Activated naive CD4-positive, alpha-beta T cell treated with anti-CD3 and anti-CD28 coated beads for 36 hours (primary cell): ENCODE measurements around the gene SSH3. TPM values are rescaled to one million over a fixed set of nuclear protein-coding genes. Genes with fewer than 3 reads are reported as not detected.

ENCODE experiments used
- CTCF ChIA-PET: fragments of 350-600 bp; sonication (Branson Sonifier 250); formaldehyde crosslinking; loops from one replicate; lab custom pipeline; 2021; ENCODE audit warnings: antibody characterized with exemption; lab: Charles Lee
- DNase-seq: peaks from one replicate; pipeline ENCODE4 v3.0.0-alpha.2; 2020
- H3K27ac Mint-ChIP-seq: one replicate; pipeline ENCODE4 v1.8.0; 2021; ENCODE audit warnings: mild to moderate bottlenecking, mixed read lengths
- H3K27me3 Mint-ChIP-seq: one replicate; pipeline ENCODE4 v1.8.0; 2021; ENCODE audit warnings: low read depth, mixed read lengths
- H3K36me3 Mint-ChIP-seq: one replicate; pipeline ENCODE4 v1.8.0; 2021; ENCODE audit warnings: low read depth, mixed read lengths
- H3K4me1 Mint-ChIP-seq: one replicate; pipeline ENCODE4 v1.8.0; 2021; ENCODE audit warnings: low read depth, mixed read lengths
- H3K4me3 Mint-ChIP-seq: one replicate; pipeline ENCODE4 v1.8.0; 2021; ENCODE audit warnings: mild to moderate bottlenecking, moderate library complexity, mixed read lengths
- H3K9me3 Mint-ChIP-seq: one replicate; pipeline ENCODE4 v1.8.0; 2021; ENCODE audit warnings: mixed read lengths
- intact Hi-C: fragments of 100-400 bp; cut with micrococcal nuclease; formaldehyde crosslinking; loops from one replicate; pipeline ENCODE4 v1.15.1; 2023
- total RNA-seq, 2 experiments: library from RNA; stranded (reverse); gene quantifications; one replicate each; pipeline ENCODE4 v1.2.3, GENCODE V29; 2021

SSH3 gene
- total RNA-seq, 2 experiments from 2014 or later = 4.1 to 5.4 TPM

DNA sequence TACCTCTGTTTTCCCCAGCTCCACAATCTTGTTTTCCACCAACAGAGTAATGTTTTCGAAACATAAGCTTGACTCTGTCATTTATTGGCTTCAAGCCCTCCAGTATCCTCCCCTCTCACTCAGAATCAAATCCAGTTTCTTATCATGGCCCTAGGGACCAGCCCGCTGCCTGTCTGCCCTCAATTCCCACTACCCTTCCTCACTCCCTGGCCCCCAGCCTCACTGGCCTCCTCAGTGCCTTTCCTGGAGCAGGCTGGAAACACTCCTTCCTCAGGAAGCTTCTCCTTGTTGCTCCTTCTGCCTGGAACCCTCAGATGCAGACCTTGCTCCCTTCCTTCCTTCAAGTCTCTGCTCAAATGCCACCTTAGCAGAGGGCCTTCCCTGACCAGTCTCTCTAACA is 46.1 kb downstream of the SSH3 start:
- Mint-ChIP-seq H3K4me1 (peaks cover 75% of the 10 kb centered on the region), H3K27ac (peak overlapping the region; percentile 22), H3K4me3 (no peak overlapping the region), H3K9me3 (no peaks in the 10 kb centered on the region), H3K27me3 (no peaks in the 10 kb centered on the region), H3K36me3 (no peaks in the 10 kb centered on the region)
- DNase-seq = no peak
- intact Hi-C loops = no loop called here
- CTCF ChIA-PET = interaction anchor here (0.6 to 17.3 kb wide), 4 partner anchors 8 to 87 kb away, joined by 3 to 636 read pairs (median 4); partner anchors contain the start of gene CLCF1

DNA sequence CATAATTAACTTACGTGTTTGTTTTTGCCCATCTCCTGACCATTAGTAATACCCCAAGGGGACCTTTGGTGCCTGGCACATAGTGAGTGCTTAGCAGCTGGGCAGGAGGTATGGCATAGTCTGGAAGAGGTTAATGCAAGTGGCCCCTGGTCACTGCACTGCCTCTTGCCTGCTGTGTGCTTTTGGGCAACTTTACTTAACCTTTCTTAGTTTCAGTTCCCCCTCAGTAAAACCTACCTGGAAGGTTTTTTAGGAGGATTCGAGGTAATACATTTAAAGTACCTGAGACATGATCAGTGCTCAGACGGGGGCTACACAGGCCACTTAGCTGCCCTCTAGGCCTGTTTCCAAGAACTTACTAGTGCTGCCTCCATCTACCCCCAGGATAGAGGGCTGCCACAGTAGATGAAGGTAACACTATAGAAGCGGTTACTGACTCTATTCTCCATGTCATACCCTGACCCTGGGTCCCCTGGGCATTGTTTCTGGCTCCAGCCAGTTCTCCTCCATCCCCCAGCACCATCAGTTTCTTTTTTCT is 46.7 kb downstream of the SSH3 start:
- no peak for DNase-seq
- Mint-ChIP-seq H3K27ac (no peak overlapping the region), H3K36me3 (no peaks in the 10 kb centered on the region), H3K4me1 (peaks cover 75% of the 10 kb centered on the region), H3K27me3 (no peaks in the 10 kb centered on the region), H3K9me3 (no peaks in the 10 kb centered on the region), H3K4me3 (no peak overlapping the region)
- CTCF ChIA-PET = interaction anchor here (0.6 to 17.3 kb wide), 8 partner anchors 8 to 88 kb away, joined by 3 to 636 read pairs (median 12); partner anchors contain the start of gene CLCF1
- intact Hi-C loops = loop anchor here (5.0 kb wide), 2 partner anchors 232 to 307 kb away; partner anchors contain the start of gene GSTP1

GRCh38 chr11:67351275-67352005 is 48.1 kb downstream of the SSH3 start:
- no peaks in the 10 kb centered on the region for H3K27me3 Mint-ChIP-seq
- peak overlapping the region; percentile 35 for H3K4me3 Mint-ChIP-seq
- peak overlapping the region; percentile 86 for H3K27ac Mint-ChIP-seq
- intact Hi-C loops = loop anchor here (1.0 to 5.0 kb wide), 3 partner anchors 31 to 306 kb away; partner anchors contain the start of gene GSTP1
- H3K4me1 Mint-ChIP-seq = peaks cover 62% of the 10 kb centered on the region
- peak; percentile 72 for DNase-seq
- H3K36me3 Mint-ChIP-seq = no peaks in the 10 kb centered on the region
- no peaks in the 10 kb centered on the region for H3K9me3 Mint-ChIP-seq
- CTCF ChIA-PET = interaction anchor here (0.6 to 17.3 kb wide), 29 partner anchors 9 to 391 kb away, joined by 3 to 636 read pairs (median 5); partner anchors contain the start of genes CLCF1, GRK2, NUDT8 and PPP1CA

GRCh38 chr11:67352546-67353316 is 49.4 kb downstream of the SSH3 start:
- intact Hi-C loops = loop anchor here (1.0 to 5.0 kb wide), 4 partner anchors 133 to 305 kb away; partner anchors contain the start of gene GSTP1
- no peaks in the 10 kb centered on the region for H3K27me3 Mint-ChIP-seq
- DNase-seq = no peak
- H3K4me3 Mint-ChIP-seq = peak overlapping the region; percentile 92
- peaks cover 61% of the 10 kb centered on the region for H3K4me1 Mint-ChIP-seq
- no peaks in the 10 kb centered on the region for H3K36me3 Mint-ChIP-seq
- no peaks in the 10 kb centered on the region for H3K9me3 Mint-ChIP-seq
- peak overlapping the region; percentile 97 for H3K27ac Mint-ChIP-seq
- CTCF ChIA-PET = interaction anchor here (0.6 to 17.3 kb wide), 13 partner anchors 7 to 231 kb away, joined by 3 to 636 read pairs (median 5); partner anchors contain the start of genes CLCF1, GRK2, GSTP1 and RAD9A

DNA sequence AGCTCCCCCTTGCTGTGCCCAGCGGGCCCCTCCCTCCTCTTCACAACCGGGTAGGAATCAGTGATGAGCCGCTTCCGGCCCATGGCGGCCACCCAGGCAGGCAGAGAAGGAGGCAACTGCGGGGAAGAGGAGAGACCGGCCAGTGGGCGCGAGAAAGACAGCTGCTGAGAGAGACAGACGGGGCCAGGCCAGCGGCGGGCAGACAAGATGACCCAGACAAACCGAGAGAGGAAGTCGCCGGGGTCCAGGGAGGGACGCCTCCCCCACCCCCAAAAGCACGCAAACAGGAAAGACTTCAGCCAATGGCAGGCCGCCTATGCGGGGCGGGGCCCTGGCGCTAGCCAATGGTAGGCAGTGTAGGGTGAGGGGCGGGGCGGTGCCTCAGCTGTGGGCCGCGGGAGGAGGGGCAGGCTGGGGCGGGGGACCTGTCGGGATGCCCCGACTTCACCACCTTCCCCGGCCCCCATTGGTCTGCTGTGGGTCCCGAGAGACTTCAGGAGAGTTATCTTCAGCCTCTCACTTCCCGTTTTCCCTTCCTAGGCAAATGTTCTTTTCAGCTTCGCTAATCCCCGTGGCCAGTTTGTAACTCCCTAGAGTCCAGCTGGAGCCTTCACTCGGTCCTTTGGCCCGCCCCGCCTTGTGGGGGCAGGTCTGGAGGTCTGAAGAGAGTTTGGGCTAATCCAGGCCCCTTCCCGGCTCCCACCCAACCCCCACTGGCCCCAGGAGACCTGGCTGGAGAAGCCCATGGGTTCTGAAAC is 50.2 kb downstream of the SSH3 start, which contains the start of gene POLD4:
TSS of gene POLD4 (minus strand) at position 230 of the 758 bp plus-strand sequence. CDS start at position 83, 147 bp downstream.
- Mint-ChIP-seq H3K27ac (peak within 1 kb of the TSS; percentile 97), H3K4me1 (peaks cover 54% of the 10 kb centered on the region), H3K9me3 (no peaks in the 10 kb centered on the region), H3K36me3 (no peaks in the 10 kb centered on the region), H3K4me3 (peak within 1 kb of the TSS; percentile 92), H3K27me3 (no peaks in the 10 kb centered on the region)
- peak; percentile 97 for DNase-seq
- intact Hi-C loops = loop anchor here (1.0 to 5.0 kb wide), 5 partner anchors 49 to 304 kb away; partner anchors contain the start of gene GSTP1
- CTCF ChIA-PET = interaction anchor here (0.6 to 17.3 kb wide), 11 partner anchors 8 to 230 kb away, joined by 3 to 636 read pairs (median 3); partner anchors contain the start of genes CLCF1, GSTP1 and RAD9A

- peak; percentile 43 for DNase-seq
- Mint-ChIP-seq H3K36me3 (no peaks in the 10 kb centered on the region), H3K4me3 (peak overlapping the region; percentile 92), H3K27ac (peak overlapping the region; percentile 97), H3K27me3 (no peaks in the 10 kb centered on the region), H3K4me1 (peaks cover 45% of the 10 kb centered on the region), H3K9me3 (no peaks in the 10 kb centered on the region)
- intact Hi-C loops = loop anchor here (1.0 to 5.0 kb wide), 3 partner anchors 48 to 303 kb away; partner anchors contain the start of gene GSTP1
- CTCF ChIA-PET = interaction anchor here (0.6 to 17.3 kb wide), 8 partner anchors 10 to 305 kb away, joined by 3 to 636 read pairs (median 12); partner anchors contain the start of gene CLCF1
Observed at GRCh38 chr11:67354075-67355022, 51.0 kb downstream of the SSH3 start.

DNA sequence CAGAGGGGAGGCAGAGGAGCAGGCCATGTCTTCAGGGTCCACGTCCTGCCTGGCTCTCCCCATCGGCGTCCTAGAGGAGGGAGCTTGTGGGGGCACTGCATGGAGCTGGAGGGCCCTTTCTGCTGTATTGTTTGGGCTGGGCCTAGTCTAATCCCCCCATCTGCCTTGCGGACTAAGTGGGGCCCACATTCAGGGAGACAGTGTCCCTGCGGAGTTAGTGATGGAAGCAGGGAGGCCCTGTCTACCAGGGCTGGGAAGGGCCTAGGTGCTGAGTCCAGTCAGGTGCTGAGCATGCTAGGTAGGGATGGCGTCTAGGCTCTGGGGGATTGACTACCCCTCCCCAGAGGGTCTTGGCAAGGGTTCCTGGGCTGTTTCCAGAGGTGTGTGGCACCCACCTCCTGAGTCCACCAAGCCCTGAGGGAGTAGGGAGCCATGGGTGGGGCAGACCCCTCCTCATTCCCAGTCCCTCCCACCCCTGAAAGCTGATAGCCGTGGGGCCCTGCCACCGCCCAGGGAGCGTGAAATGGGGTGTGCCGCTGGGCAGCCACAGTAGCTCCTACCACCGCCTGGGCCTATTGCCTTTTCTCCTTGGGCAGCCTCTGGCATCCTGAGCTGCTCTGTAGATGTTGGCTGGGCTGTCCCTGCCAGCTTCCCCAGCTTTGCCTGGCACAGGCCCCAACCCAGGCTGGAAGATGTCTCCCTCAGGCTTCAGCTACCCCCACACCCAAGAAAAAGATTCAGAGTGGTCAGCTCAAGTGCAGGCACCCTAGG is 51.9 kb downstream of the SSH3 start:
- CTCF ChIA-PET = interaction anchor here (0.7 to 17.3 kb wide), 9 partner anchors 9 to 304 kb away, joined by 3 to 636 read pairs (median 4); partner anchors contain the start of genes CLCF1 and GSTP1
- Mint-ChIP-seq H3K27me3 (no peaks in the 10 kb centered on the region), H3K27ac (peak overlapping the region; percentile 97), H3K4me3 (no peak overlapping the region), H3K36me3 (no peaks in the 10 kb centered on the region), H3K4me1 (peaks cover 39% of the 10 kb centered on the region), H3K9me3 (no peaks in the 10 kb centered on the region)
- intact Hi-C loops = no loop called here
- DNase-seq = no peak

GRCh38 chr11:67355794-67356386 is 52.6 kb downstream of the SSH3 start:
- H3K4me1 Mint-ChIP-seq = peaks cover 38% of the 10 kb centered on the region
- intact Hi-C loops = no loop called here
- DNase-seq = no peak
- no peaks in the 10 kb centered on the region for H3K27me3 Mint-ChIP-seq
- H3K4me3 Mint-ChIP-seq = no peak overlapping the region
- H3K36me3 Mint-ChIP-seq = no peaks in the 10 kb centered on the region
- CTCF ChIA-PET = interaction anchor here (0.7 to 17.3 kb wide), 16 partner anchors 8 to 228 kb away, joined by 3 to 636 read pairs (median 4); partner anchors contain the start of genes CLCF1, GSTP1, PPP1CA and TBC1D10C
- peak overlapping the region; percentile 60 for H3K27ac Mint-ChIP-seq
- no peaks in the 10 kb centered on the region for H3K9me3 Mint-ChIP-seq

DNA sequence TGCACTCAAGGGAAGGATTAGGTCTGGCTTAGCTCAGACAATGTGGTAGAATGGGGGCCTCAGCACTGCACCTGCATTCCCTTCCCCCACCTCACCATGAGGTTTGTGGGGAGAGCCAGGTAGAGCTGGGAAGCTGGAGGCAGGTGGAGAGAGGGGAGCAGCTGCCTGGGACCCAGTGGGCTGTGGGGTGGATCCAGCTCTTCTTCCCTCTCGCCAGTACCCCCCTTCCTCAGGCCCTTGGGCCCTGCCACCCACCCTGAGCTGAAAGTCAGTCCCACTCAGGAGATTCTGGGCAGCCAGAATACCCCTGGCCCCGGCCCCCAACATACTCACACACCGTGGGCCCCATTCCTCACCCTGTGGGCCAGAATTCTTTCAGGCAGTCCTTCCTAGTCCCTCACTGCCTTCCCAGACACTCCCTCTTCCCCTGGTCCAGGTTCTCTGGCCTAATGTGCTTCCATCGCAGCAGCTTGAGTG is 53.1 kb downstream of the SSH3 start:
- Mint-ChIP-seq H3K9me3 (no peaks in the 10 kb centered on the region), H3K27ac (peak overlapping the region; percentile 75), H3K4me3 (peak overlapping the region; percentile 20), H3K27me3 (no peaks in the 10 kb centered on the region), H3K4me1 (peaks cover 32% of the 10 kb centered on the region), H3K36me3 (no peaks in the 10 kb centered on the region)
- DNase-seq = no peak
- CTCF ChIA-PET = interaction anchor here (0.8 to 17.3 kb wide), 16 partner anchors 9 to 228 kb away, joined by 3 to 636 read pairs (median 4); partner anchors contain the start of genes CLCF1, GSTP1, PPP1CA and RAD9A
- intact Hi-C loops = no loop called here
